ENCODE results near the gene STXBP5L.
"Not testable (repeated sequence)": the region's sequence is repeated elsewhere in the genome, so short reads cannot be mapped to it uniquely, and the experiment has no call there.

The STXBP5L gene

DNA sequence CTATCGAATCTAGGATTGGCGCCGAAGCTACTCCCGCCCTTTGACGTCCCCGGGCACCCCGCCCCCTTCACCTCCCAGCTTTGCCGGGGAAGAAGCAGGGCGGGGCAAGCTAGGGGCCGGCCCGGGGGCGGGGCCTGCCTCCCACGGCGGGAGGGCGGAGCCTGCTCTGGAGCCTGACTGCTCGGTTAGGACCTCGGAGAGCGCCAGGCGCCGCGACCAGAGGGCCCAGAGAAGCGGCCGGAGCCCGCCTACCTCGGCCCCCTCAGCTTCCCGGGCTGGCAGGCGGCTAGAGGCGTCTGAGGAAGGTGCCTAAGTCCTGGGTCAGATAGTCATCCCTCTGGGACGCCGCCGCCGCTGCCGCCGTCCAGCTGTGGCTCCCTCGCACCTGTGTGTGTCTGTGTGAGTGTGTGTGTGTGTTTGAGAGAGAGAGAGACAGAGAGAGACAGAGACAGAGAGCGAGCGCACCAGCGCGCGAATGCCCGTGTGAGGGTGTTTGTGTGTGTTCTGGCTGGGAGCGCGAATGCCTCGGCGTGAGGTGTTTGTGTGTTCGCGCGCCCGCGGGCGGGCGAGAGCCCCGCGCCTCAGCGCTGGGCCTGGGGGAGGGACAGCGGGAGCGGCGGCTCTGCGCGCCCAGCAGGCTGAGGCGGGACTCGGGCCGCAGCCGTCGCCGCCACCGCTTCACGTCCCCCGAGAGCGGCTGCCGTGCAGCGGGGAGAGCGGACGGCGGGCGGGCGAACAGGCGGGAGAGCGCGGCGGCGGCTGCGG, at the start of gene STXBP5L:
Gene STXBP5L (plus strand): TSS at position 176 of the 765 bp plus-strand sequence. CDS start 1,374 bp downstream, outside the sequence.
- no peak for DNase-seq (ENCODE audit: low read depth)

DNA sequence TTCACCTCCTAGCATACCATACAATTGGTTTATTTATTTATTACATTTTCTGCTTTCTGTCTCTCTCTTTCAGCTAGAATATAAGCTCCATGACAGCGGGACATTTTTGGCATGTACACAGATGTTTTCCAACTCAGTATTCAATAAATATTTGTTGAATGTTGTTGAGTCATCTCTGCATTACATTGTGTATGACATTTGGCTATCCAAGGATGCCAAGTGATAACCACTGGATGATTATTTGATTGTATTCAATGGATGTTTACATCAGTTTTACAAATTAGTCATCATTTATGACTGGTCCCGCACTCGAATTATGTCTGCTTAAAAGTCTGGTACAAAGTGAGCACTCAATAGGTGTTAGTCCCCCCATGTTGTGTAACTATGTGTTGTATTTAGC, 49.5 kb upstream of the STXBP5L start:
- DNase-seq (ENCODE audit: low read depth), result no peak

DNA sequence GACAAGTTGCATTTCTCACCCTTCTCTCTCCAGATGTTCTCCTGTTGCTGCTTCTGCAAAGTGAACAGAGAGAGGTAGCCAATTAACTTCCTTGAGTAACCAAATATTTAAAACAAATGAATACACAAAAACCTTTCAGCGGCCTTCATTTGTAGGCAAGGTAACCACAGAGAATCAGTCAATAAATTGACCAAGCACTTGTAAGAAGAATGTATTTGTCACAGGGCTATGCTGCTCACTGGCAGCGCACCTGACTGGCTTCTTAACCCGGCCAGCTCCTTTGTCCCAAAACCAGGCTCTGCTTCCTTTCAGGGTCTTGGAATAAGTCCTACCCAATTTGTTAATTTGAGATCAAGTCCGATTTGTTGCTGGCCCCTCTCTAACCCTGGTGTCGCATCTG, 43.5 kb upstream of the STXBP5L start:
- DNase-seq (ENCODE audit: low read depth), result no peak

DNA sequence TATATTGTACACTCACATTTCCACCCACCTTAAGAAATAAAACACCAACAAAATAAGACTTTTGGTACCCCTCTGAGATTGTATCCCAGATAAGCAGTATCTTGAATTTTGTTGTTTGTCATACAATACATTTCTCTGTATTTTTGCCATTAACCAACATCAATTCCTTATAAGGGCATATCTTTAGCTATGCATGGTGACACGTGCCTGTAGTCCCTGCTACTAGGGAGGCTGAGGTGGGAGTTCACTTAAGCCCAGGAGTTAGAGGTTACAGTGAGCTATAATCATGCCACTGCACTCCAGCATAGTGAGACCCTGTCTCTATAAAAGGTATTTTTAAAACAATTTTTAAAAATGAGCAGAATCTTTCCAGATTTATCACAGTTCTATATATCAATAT, 32.5 kb upstream of the STXBP5L start:
- DNase-seq (ENCODE audit: low read depth), result no peak

DNA sequence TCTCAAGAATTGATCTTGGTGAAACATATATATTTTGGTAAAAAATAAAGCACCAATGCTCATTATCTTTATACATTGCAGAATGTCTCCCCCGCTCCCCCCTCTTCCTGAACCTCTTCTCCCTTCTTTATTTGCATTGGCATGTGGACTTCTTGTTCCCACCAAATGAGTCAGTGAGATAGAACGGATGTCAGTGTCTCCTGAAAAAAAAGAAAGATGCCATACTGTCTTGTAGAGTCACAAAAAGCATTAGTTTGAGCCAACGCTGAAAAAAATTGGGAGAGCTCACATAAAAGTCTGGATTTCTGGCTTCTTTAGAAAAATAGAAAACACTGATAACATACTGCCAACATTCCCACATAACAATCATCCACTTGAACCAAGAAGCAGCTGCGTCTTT, 32.0 kb upstream of the STXBP5L start:
- DNase-seq (ENCODE audit: low read depth), result no peak

DNA sequence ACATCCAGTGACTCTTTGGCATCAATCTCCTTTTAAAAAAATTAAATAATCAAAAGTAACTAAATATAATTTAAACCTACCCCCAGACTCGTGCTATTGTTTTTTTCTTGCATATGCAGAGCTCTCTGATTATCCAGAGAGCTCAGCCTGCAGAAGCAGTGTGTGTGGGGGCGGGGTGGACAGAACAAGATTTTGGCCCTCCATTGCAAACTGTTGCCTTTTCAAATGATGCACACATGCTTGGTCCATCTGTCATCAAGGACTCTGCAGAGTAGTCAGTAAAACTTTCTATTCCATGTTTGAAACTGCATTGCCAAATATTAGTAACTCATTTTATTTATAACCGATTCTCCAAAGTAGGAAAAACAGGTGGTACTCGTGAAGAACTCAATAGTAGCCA, 28.6 kb upstream of the STXBP5L start:
- DNase-seq (ENCODE audit: low read depth), result no peak

DNA sequence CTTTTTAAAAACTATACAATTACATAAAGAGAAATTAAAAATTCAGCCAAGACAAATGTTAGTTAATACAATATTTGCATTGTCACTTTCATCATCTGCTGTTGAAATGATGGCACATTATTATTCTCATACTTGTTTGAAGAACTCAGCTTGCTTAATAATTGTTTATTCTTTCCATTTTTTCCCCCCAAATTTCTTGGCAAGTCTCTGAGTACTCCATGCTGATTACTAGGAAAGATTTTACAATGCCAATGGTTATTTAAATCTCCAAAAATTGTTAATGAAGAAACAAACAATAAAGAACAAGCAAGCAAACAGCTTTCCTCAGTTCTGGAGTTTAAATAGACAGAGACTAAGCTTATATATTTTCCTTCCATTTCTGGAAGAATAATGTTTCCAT, 15.1 kb upstream of the STXBP5L start:
- no peak for DNase-seq (ENCODE audit: low read depth)

DNA sequence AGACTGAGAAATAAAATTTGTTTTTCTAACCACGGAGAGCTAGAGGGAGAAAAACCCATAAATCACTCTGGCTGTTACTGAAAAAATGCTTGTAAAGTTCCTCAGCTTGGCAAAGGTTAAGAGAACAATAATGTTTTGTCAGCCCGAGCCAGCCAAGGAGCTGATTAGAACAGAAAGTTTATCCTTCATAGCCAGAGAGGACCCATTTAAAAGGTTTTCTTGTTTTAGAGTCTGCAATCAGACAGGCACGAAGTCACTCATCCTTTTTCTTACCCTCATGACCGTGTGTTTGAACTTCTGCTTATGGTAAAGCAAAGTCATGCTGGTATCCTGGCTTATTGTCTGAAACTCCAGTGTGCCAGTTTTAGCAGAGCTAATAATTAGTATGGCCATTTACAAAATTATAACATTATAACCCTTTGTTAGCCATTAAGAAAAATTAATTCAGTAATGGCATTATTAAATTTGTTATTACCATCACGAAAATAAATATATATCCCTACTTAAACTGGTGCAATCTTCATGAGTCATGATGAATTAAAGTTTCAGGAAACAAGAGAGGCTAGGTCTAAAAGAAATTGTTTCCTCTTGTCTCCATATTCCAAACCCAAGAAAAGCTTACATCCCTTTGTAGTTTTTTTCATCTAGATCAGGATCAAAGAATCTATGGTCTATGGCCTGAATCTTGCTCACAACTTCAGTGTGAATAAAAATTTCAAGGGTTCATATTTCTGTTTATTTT, 13.5 kb upstream of the STXBP5L start:
- DNase-seq (ENCODE audit: low read depth), result no peak

DNA sequence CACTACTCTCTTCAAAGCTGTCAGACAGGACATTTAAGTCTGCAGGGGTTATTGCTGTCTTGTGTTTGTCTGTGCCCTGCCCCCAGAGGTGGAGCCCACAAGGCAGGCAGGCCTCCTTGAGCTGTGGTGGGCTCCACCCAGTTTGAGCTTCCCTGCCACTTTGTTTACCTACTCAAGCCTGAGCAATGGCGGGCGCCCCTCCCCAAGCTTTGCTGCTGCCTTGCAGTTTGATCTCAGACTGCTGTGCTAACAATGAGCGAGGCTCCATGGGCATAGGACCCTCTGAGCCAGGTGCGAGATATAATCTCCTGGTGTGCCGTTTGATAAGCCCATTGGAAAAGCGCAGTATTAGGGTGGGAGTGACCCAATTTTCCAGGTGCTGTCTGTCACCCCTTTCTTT, 6.3 kb upstream of the STXBP5L start:
- not testable (repeated sequence) for DNase-seq (ENCODE audit: low read depth)

DNA sequence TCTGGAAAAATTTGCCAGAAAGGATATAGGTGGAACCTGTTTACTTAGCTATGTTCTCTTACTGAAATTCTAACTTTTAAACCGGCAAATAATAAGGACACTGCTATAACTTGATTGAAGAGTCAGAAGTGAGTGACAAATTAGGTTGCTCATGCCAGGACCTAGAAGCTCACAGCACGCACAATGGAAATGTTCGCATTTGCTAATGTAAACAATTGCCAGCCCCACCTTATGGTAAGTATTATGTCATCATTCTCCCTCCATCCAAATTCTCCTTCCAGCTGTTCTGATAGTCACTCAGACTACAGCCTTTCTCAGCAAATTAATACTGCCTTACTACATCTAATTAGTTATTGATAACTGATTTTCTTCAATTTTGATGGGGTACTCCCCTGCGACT, 4.8 kb upstream of the STXBP5L start:
- DNase-seq (ENCODE audit: low read depth), result no peak

DNA sequence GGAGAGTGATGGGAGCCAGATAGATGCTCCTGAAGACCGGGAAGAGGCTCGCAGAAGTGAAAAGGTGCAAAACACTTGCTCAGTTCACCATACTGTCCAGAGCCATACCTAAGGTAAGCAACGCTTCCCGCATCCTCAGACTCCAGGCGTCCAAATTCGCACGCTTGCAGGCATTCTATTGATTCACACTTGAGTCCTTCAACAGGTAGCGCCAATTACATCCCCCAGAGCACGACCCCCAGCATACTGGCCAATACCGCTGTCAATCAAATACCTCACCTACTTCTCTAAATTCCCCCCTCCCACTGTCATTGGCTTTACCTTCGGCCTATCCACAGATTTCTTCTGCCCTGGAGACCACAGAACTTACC, 361 bp upstream of the STXBP5L start:
- DNase-seq (ENCODE audit: low read depth), result no peak

DNA sequence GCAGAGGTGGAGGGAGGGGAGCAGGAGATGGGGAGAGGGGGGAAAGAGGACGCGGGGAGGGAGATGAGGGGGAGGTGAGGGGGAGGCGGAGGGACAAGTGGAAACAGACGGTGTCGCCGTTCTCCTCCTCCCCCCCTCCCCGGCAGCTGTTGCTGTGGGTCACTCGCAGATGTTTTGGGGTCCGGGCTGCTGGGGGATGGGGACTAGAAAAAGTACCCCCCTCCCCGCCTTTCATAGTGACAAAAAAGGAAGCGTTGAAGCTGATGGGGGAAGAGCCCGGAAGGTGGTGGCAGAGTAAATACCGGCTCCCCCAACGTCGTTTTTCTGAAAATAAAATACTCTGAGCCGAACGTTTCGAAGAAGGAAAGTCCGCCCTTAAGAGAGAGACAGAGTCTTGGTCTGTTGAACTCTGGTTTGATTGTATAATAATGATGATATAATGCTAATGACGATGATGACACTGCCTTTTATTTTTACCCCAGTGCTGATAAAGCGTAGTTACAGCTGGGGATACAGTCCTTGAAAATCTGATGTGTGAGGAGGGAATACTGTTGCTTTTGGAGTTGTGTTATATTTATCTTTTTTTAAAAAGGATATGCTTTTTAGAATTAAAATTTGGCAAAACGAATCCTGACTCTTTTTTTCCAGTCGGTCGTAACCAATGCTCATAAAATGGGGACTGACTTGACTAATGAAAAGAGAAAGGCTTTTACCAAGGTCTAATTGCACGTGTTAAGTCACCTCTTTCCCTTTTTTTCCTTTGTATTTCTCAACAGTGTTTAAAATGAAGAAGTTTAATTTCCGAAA, 993 bp downstream of the STXBP5L start:
- DNase-seq (ENCODE audit: low read depth), result no peak

DNA sequence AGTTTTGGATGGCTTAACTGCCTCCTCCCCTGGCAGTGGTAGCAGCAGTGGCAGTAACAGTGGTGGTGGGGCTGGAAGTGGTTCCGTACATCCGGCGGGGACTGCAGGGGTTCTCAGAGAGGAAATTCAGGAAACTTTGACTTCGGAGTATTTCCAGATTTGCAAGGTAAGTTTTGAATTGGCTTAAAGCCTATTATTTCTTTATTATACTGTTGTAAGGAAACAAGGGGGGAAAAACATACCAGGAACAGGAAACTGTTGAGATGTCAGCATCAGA, 1.5 kb downstream of the STXBP5L start:
- DNase-seq (ENCODE audit: low read depth), result no peak

DNA sequence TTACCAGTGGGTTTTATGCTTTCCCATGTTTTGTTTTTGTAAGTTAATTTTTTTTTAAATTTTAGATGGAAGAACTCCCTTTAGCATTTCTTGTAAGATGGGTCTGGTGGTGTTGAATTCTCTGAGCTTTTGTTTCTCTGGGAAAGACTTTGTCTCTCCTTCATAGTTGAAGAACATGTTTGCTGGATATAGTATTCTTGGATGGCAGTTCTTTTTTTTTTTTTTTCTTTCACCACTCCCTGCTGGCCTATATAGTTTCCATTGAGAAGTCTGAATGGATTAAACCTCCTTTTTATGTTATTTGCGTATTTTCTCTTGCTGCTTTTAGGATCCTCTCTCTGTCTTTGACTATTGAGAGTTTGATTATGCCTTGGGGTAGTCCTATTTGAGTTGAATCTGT, 18.1 kb downstream of the STXBP5L start:
- DNase-seq (ENCODE audit: low read depth), result no peak

DNA sequence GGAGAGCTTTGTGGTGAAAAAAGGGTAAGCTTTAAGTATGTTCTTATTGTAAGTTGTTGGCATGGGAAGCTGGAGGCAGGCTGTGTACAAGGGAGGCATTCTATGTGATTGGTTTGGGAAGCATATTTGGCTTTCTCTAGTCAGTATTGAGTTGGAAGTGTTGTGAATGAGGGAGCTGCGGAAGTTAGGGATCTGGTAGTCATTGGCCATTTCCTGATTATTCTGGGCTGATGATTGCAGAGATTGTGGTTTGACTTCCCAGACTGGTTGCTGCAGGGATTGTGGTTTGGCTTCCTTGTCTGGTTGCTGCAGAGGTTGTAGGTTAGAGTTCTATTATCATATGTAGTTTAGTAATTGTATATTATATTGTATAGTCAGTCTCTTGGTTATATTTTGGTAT, 21.0 kb downstream of the STXBP5L start:
- DNase-seq (ENCODE audit: low read depth), result no peak

DNA sequence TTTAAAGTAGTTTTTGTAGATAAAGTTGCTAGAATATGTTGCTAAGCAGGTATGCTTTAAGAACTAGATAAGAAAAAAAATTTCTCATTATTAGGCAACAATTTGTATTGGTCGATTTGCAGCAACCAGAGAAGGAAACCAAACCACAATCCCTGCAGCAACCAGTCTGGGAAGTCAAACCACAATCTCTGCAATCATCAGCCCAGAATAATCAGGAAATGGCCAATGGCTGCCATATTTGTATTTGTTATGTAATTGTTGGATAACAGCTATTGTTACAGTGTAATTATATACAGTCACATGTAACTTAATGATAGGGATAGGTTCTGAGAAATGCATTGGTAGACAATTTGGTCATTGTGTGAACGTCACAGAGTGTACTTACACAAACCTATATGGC, 23.6 kb downstream of the STXBP5L start:
- DNase-seq (ENCODE audit: low read depth), result no peak

DNA sequence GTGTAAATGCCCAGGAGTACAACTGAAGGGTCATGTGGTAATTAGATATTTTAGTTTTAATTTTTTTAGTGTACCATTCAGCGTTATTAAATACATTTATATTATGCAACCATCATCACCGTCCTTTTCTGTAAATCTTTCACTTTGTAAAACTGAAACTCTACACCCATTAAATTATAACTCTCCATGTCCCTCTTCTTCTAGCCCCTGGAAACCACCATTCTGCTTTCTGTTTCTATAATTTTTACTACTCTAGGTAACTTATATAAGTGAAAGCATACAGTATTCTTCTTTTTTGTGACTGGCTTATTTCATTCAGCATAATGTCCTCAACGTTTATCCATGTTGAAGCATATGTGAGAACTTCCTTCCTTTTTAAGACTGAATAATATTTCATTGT, 48.1 kb downstream of the STXBP5L start:
- DNase-seq (ENCODE audit: low read depth), result no peak

DNA sequence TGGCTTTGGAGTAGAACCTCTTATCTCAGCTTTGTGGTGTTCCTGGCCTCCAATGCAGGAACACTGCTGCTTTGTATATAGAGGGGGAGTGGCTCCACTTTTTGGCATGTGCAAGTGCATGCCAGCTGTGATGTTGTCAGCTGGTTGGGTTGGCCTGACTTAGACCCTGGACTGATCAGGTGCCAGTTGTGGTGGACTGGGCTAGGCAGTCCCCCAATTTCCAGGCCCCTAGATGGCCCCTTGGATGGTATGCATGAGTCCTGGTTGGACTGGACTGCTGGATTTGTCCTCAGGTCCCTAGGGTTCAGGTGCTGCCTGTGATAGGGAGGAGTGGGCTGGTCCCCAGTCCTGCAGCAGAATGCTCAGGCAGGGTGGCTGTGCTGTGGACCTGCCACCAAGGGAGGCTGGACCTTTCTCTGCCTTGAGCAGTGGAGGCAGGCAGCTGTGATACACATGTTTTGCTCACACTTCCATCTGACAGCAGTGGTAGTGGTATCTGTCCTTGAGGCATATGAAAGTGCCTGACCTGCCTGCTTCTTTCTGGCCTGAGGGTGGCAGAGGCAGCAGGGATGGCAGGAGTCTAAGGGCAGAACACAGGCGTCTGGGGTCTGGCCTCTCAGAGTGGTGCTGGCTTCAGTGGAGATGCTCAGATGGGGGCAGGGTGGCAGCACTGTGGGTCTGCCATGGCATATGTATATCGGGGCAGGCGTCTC, 74.8 kb downstream of the STXBP5L start:
- no peak for DNase-seq (ENCODE audit: low read depth)

DNA sequence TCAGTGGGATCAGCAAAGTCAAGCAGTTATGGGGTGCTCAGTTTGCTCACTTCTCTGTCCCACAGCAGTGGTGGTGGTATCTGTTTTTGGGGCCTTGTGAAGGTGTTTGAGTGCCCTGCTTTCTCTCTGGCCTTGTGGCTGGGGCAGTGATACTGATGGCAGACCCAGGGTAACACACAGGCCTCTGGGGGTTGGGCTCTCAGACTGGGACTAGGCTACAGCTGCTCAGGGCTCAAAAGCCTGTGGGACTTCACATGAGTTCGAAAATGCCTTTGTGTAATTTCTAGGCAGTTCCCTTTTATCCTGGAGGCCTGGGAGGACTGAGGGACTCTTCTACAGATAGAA, 75.3 kb downstream of the STXBP5L start:
- no peak for DNase-seq (ENCODE audit: low read depth)

DNA sequence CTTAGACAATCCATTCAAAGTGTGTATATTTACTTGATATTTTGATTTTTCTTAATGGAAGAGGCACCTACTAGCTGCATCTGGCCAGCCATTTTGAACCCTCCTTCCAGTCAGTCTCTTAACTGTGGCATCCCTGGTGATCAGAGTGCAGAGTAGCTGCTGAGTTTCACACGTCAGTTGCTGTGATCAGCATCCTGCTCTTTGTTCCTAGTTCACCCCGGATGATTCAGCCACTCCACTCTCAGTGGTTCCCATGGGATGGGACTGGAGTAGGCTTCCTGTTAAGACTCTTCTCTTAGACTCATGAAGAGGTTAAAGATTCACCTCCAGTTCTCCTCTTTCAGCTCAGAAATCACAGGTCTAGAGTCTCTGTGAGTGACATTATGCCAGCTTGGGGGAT, 75.8 kb downstream of the STXBP5L start:
- no peak for DNase-seq (ENCODE audit: low read depth)

DNA sequence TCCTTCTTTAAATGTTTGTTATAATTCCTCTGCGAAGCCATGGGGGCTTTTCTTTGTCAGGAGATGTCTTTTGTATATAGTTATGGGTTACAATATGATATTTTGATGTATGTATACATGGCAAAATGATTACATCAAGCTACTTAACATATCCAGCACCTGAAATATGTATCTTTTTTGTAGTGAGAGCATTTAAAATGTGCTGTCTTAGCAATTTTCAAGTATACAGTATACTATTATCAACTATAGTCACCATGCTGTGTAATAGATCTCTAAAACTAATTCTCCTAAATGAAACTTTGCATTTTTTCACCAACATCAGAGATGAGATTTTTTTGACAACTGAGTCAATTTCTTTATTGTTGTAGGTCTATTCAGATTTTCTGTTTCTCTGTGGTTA, 77.2 kb downstream of the STXBP5L start:
- no peak for DNase-seq (ENCODE audit: low read depth)

DNA sequence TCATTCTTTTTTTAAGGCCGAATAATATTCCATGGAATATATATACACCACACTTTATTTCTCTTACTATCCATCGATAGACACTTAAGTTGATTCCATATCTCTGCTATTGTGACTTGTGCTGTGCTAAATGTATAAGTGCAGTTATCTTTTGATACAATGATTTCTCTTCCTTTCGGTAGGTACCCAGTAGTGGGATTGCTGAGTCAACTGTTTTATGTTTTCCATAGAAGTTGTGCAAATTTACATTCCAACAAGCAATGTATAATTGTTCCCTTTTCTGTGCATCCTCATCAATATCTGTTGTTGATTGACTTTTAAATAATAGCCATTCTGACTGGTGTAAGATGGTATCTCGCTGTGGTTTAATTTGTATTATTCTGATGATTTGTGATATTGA, 81.0 kb downstream of the STXBP5L start:
- DNase-seq (ENCODE audit: low read depth), result no peak

DNA sequence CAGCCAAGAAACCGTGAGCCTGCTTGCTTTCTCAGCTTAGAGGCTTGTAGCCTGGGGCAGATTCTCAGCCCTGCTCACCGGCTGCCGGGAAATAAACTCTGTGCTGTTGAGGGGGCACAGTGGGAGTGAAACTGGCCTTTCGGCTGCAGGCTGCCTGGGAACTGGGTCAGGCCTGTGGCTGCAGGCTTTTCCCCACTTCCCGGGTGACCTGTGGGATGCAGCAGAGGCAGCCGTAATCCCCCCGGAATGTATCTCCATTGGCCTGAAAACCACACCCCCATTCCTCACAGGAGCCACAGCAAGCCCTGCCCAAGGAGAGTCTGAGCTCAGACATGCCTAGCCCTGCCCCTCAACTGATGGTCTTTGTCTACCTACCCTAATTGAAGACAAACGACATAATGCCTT, 110.9 kb downstream of the STXBP5L start:
- DNase-seq (ENCODE audit: low read depth), result no peak
